PC-9 (cell line): ENCODE data around the gene ACTA1. TPM values are rescaled to one million over a fixed set of nuclear protein-coding genes. Genes with fewer than 3 reads are reported as not detected.
"Not testable (repeated sequence)": the region's sequence is repeated elsewhere in the genome, so short reads cannot be mapped to it uniquely, and the experiment has no call there.

ENCODE experiments used
- BruUV-seq: library from RNA; stranded (reverse); fragments of 400-500 nt; replicated peaks from 2 replicates; lab custom pipeline; 2021; lab: Mats Ljungman, UMichigan
- CTCF ChIA-PET: fragments of 300-600 bp; sonication (Branson Sonifier 250); formaldehyde crosslinking; loops from one replicate; lab custom pipeline; 2022; ENCODE audit warnings: antibody characterized with exemption; lab: Charles Lee
- POLR2A ChIA-PET: fragments of 300-600 bp; sonication (Branson Sonifier 250); formaldehyde crosslinking; loops from one replicate; lab custom pipeline; 2022; ENCODE audit warnings: antibody characterized with exemption; ENCODE audit not compliant: unreplicated experiment; lab: Charles Lee
- DNase-seq, 2 experiments: peaks; one replicate each; pipeline versions ENCODE4 v3.0.0 to v3.0.0-alpha.2; 2015 to 2022; ENCODE audit warnings: mixed read lengths in 1 of 2
- H2AFZ ChIP-seq: fragments of 200-600 bp; sonication (generic); 2 replicates; pipeline ENCODE4 v1.8.1; 2017; ENCODE audit warnings: antibody characterized with exemption
- H3F3A ChIP-seq: fragments of 200-600 bp; sonication (generic); 2 replicates; pipeline ENCODE4 v1.8.1; 2017; ENCODE audit warnings: antibody characterized with exemption, mild to moderate bottlenecking, low read depth; ENCODE audit not compliant: insufficient read depth
- H3K27ac ChIP-seq: fragments of 200-600 bp; sonication (generic); 2 replicates; pipeline ENCODE4 v1.6.1; 2016; ENCODE audit warnings: mixed run types
- H3K27me3 ChIP-seq: fragments of 200-600 bp; sonication (generic); 2 replicates; pipeline ENCODE4 v1.6.1; 2016; ENCODE audit warnings: low read depth, mixed run types; ENCODE audit not compliant: insufficient read depth
- H3K36me3 ChIP-seq: fragments of 200-600 bp; sonication (generic); 2 replicates; pipeline ENCODE4 v1.6.1; 2016; ENCODE audit warnings: low read depth, mixed run types
- H3K4me1 ChIP-seq: fragments of 200-600 bp; sonication (generic); replicated peaks from 2 replicates; pipeline ENCODE4 v1.6.1; 2016; ENCODE audit warnings: mixed run types; ENCODE audit not compliant: insufficient read depth
- H3K4me2 ChIP-seq: fragments of 200-600 bp; sonication (generic); 2 replicates; pipeline ENCODE4 v1.6.1; 2017; ENCODE audit warnings: mixed run types
- H3K4me3 ChIP-seq: fragments of 200-600 bp; sonication (generic); 2 replicates; pipeline ENCODE4 v1.6.1; 2016; ENCODE audit warnings: mixed run types
- H3K79me2 ChIP-seq: fragments of 200-600 bp; sonication (generic); 2 replicates; pipeline ENCODE4 v1.6.1; 2017; ENCODE audit warnings: low read depth, mixed run types
- H3K9me2 ChIP-seq: fragments of 200-600 bp; sonication (generic); 2 replicates; pipeline ENCODE4 v1.8.1; 2017; ENCODE audit warnings: mild to moderate bottlenecking; ENCODE audit not compliant: insufficient read depth
- H3K9me3 ChIP-seq: fragments of 200-600 bp; sonication (generic); 2 replicates; pipeline ENCODE4 v1.8.1; 2016; ENCODE audit warnings: low read depth; ENCODE audit not compliant: insufficient read depth
- H4K20me1 ChIP-seq: fragments of 200-600 bp; sonication (generic); 2 replicates; pipeline ENCODE4 v1.8.1; 2017; ENCODE audit not compliant: insufficient read depth
- EZH2 ChIP-seq: fragments of 200-600 bp; sonication (generic); IDR thresholded peaks from 2 replicates; pipeline ENCODE4 v1.8.0; 2017; ENCODE audit warnings: antibody characterized with exemption, low read depth
- intact Hi-C: fragments of 100-400 bp; cut with micrococcal nuclease; formaldehyde crosslinking; loops from one replicate; pipeline ENCODE4 v1.10.0; 2022; ENCODE audit not compliant: unreplicated experiment
- total RNA-seq: library from RNA; stranded (reverse); gene quantifications from 2 replicates; pipeline ENCODE4 v1.2.3, GENCODE V29; 2021
- TF ChIP-seq, protein P1 (sequence below): fragments of 200-600 bp; sonication (generic); conservative IDR thresholded peaks from 2 replicates; pipeline ENCODE4 v1.6.1; 2017; ENCODE audit warnings: mixed run types, antibody characterized with exemption, mild to moderate bottlenecking, moderate library complexity

The ACTA1 gene
- total RNA-seq, 1 experiment from 2014 or later, result not detected

DNA sequence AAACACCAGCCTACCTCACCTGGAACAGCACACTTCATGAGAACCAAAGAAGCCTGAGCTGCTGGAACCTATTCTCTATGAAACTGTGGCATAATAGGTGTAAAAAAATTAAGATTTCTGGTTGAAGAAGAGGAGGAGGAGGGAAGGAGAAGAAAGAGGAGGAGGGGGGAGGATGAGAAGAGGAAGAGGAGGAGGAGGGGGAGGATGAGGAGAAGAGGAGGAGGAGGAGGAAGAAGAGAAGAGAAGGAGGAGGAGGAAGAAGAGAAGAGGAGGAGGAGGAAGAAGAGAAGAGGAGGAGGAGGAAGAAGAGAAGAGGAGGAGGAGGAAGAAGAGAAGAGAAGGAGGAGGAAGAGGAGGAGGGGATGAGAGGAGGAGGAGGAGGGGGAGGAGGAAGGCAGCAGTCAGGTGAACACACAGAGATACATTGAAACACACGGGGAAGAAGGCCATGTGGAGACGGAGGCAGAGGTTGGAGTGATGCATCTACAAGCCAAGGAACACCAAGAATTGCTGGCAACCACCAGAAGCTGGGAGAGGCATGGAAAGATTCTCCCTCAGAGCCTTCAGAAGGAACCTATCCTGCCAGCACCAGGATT, 8.2 kb downstream of the ACTA1 start:
- Histone ChIP-seq H2AFZ (no peak overlapping the region), H3K4me1 (no peaks in the 10 kb centered on the region), H3F3A (no peaks in the 10 kb centered on the region), H3K27ac (no peak overlapping the region), H3K4me2 (no peak overlapping the region), H3K4me3 (no peak overlapping the region), H4K20me1 (no peaks in the 10 kb centered on the region), H3K27me3 (peaks cover 26% of the 10 kb centered on the region), H3K36me3 (no peaks in the 10 kb centered on the region), H3K9me2 (no peaks in the 10 kb centered on the region), H3K9me3 (no peaks in the 10 kb centered on the region), H3K79me2 (no peaks in the 10 kb centered on the region)
- no peak for DNase-seq
- POLR2A ChIA-PET, result no interaction called here
- BruUV-seq, result no TSS peak
- CTCF ChIA-PET, result no interaction called here
- intact Hi-C loops, result no loop called here
- no peak for TF ChIP-seq EZH2
- TF ChIP-seq, protein P1, sequence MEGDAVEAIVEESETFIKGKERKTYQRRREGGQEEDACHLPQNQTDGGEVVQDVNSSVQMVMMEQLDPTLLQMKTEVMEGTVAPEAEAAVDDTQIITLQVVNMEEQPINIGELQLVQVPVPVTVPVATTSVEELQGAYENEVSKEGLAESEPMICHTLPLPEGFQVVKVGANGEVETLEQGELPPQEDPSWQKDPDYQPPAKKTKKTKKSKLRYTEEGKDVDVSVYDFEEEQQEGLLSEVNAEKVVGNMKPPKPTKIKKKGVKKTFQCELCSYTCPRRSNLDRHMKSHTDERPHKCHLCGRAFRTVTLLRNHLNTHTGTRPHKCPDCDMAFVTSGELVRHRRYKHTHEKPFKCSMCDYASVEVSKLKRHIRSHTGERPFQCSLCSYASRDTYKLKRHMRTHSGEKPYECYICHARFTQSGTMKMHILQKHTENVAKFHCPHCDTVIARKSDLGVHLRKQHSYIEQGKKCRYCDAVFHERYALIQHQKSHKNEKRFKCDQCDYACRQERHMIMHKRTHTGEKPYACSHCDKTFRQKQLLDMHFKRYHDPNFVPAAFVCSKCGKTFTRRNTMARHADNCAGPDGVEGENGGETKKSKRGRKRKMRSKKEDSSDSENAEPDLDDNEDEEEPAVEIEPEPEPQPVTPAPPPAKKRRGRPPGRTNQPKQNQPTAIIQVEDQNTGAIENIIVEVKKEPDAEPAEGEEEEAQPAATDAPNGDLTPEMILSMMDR, result no peak

- CTCF ChIA-PET, result no interaction called here
- Histone ChIP-seq H3K4me2 (no peak overlapping the region), H3K9me3 (no peaks in the 10 kb centered on the region), H3K9me2 (no peaks in the 10 kb centered on the region), H3K4me1 (peaks cover under 1% of the 10 kb centered on the region; the same call in 1 of the 2 replicates), H3K79me2 (no peaks in the 10 kb centered on the region), H3K27me3 (peaks cover 20% of the 10 kb centered on the region; the same call in 1 of the 2 replicates), H3K4me3 (no peak overlapping the region), H3F3A (no peaks in the 10 kb centered on the region), H3K36me3 (no peaks in the 10 kb centered on the region), H2AFZ (no peak overlapping the region), H4K20me1 (no peaks in the 10 kb centered on the region), H3K27ac (no peak overlapping the region)
- no peak for DNase-seq
- BruUV-seq, result no TSS peak
- intact Hi-C loops, result no loop called here
- no peak for TF ChIP-seq EZH2
- TF ChIP-seq, protein P1, result no peak
- POLR2A ChIA-PET, result no interaction called here
Measured at GRCh38 chr1:229420765-229421164, 13.1 kb downstream of the ACTA1 start.

GRCh38 chr1:229420224-229420623, 13.7 kb downstream of the ACTA1 start:
- no peak for DNase-seq
- Histone ChIP-seq H3K27me3 (peaks cover 15% of the 10 kb centered on the region; the same call in 1 of the 2 replicates), H2AFZ (no peak overlapping the region), H3K4me3 (no peak overlapping the region), H3K9me2 (no peaks in the 10 kb centered on the region), H3K4me1 (peaks cover 5% of the 10 kb centered on the region), H3K4me2 (no peak overlapping the region), H3K27ac (no peak overlapping the region), H3K9me3 (no peaks in the 10 kb centered on the region), H4K20me1 (no peaks in the 10 kb centered on the region), H3K36me3 (no peaks in the 10 kb centered on the region), H3K79me2 (no peaks in the 10 kb centered on the region), H3F3A (no peaks in the 10 kb centered on the region)
- POLR2A ChIA-PET, result no interaction called here
- TF ChIP-seq, protein P1, result no peak
- TF ChIP-seq EZH2, result no peak
- intact Hi-C loops, result no loop called here
- BruUV-seq, result no TSS peak
- CTCF ChIA-PET, result no interaction called here

- H3K79me2 ChIP-seq, H3K4me3 ChIP-seq, H4K20me1 ChIP-seq, intact Hi-C loops, H3K4me1 ChIP-seq, H3K36me3 ChIP-seq, DNase-seq, H3F3A ChIP-seq, CTCF ChIA-PET, H3K27me3 ChIP-seq, H3K9me3 ChIP-seq, BruUV-seq, H3K9me2 ChIP-seq, POLR2A ChIA-PET, H2AFZ ChIP-seq, H3K27ac ChIP-seq, H3K4me2 ChIP-seq: not testable (repeated sequence)
Measured at GRCh38 chr1:229418586-229418985, 15.3 kb downstream of the ACTA1 start.

GRCh38 chr1:229412810-229413209, 21.1 kb downstream of the ACTA1 start:
- BruUV-seq, H3K79me2 ChIP-seq, H2AFZ ChIP-seq, H3K9me3 ChIP-seq, POLR2A ChIA-PET, DNase-seq, H3K27ac ChIP-seq, H3K36me3 ChIP-seq, H3K27me3 ChIP-seq, H4K20me1 ChIP-seq, H3K9me2 ChIP-seq, H3K4me3 ChIP-seq, CTCF ChIA-PET, H3F3A ChIP-seq, intact Hi-C loops, H3K4me2 ChIP-seq: not testable (repeated sequence)
- H3K4me1 ChIP-seq, result peaks cover 15% of the 10 kb centered on the region
